Inferior parietal cortex (tissue), 1 donor: ENCODE data around the gene IFI27L1.

Experiments used
- DNase-seq: peaks from one replicate; pipeline ENCODE4 v3.0.0-alpha.2; 2016; ENCODE audit errors: extremely low spot score

Gene IFI27L1

DNA sequence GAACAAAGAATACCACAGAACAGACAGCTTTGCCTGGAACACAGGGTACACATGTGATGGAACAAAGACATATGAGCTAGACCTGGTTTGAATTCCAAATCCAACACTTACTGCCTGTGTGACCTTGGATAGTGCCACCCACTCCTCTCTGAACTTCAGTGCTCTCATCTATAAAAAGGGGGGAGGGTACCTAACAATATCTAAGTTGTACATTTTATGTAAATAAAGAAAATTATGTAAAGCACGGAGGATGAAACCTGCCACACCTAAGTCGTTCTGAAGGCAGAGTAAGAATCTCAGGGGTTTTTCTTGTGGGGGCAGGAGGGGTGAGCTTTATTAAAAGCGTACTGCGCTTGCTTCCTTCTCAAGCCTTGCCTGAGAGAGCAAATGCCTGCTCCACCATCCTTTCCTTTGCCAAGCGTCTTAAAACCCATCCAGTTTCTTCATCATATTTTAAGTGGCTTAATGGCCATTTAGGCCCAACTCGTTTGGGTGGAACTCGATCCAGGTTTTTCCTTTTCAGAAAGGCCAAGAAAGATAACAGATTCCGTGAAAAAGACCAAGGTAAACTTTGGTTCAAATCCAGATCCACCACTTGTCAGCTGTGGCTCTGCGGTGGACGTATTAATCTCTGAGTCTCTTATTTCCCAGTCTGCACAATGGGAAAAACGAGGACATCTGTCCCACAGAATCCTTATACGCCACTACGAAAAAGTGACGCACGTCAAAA lies 1.1 kb upstream of the IFI27L1 start:
- DNase-seq: peak; percentile 54

DNA sequence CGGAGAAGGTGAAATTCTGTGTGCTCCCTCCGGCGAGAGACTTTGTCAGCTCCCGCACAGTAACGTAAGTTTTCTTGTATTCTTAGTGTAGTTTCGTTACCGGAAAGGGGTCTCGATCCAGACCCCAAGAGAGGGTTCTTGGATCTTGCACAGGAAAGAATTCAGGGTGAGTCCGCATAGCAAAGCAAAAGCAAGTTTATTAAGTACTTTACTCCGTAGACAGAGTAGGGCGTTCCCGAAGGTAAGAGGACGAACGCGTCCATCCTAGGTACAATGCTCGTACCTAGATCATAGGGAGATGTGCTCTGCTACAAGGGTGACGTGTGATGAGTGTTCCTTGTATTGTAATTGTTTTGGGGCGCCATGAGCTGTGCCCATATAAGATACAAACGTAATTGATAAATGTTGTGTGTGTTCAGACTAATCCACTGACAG lies 293 bp downstream of the IFI27L1 start:
- DNase-seq: no peak

DNA sequence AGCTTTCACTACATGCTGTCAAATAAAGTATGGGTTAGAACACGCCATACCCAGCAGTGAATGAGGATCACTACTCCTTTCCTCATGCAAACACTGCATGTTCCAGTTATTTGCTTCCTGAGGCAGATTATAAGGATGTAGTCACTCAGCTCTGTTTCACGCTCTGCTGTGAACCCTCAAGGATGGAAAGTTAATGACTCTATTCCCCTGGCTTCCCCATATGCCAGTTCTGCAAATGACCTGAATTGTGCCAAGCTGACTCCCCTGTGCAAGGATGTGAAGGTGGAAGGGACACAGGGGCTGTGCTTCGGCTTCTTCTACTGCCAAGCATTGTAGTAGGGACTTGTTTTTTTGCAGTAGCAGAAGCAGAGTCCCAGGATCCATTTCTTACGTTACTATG lies 6.8 kb downstream of the IFI27L1 start:
- DNase-seq: no peak

DNA sequence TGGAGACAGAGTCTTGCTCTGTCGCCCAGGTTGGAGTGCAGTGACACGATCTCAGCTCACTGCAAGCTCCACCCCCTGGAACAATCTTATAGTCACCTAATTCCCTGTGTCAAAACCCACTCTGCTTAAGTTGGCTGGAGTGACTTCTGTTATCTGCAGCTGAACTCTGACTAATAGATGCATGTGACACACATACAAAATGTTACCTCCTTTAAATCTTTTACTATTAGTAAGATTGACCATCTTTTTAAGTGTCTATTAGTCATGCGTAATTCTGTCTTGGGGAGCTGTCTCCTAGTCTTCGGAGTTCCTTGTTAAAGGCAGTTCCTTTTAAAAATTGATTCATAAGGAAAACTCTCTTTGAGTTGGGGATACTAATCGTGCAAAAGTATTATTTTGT lies 7.4 kb downstream of the IFI27L1 start:
- no peak for DNase-seq

DNA sequence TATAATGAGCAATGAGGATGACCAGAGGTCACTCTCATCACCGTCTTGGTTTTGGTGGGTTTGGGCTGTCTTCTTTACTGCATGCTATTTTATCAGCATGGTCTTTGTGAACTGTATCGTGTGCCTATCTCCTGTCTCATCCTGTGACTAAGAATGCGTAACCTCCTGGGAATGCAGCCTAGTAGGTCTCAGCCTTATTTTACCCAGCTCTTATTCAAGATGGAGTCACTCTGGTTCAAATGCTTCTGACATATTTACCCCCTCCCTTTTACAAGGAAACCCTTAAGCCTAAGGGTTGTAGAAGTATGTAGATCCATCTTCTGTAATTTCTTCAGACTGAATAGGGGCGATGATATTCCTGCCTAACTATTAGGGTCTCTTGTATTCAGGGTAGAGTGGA lies 8.4 kb downstream of the IFI27L1 start:
- DNase-seq: no peak

DNA sequence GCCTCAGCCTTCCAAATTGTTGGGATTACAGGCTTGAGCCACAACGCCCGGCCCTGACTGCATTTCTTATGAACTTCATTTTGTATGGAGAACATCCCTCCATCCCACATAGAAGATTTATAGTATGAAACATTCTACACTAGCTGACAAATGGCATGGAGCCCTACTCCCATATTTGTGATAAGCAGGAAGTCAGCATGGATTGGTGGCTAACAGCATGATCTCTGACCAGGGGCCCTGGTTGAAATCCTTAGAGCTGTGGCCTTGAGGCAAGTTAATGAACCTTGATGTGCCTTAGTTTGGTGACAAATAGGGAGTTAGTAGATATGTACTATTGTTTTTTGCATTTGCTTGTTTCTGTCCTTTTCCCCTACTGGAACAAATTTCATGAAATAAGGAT lies 12.3 kb downstream of the IFI27L1 start:
- DNase-seq: no peak

DNA sequence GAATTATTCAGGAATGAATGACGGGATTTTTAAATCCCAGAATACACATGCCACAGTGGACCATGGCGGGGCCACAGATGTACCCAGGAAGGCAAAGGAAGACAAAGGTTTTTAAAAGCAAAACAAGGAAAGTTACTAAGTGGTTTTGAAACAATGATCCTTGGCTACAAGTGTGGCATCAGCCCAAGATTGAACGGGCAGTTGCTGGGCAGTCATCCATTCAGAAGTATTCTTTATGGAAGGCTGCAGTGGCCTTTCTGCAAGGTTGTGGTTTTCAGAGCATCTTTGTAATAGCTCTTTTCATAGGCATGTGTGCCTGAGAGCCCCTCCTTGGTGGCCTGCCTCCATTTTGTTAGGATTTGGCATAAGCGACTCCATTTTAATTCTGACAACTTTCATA lies 16.0 kb downstream of the IFI27L1 start:
- DNase-seq: no peak

DNA sequence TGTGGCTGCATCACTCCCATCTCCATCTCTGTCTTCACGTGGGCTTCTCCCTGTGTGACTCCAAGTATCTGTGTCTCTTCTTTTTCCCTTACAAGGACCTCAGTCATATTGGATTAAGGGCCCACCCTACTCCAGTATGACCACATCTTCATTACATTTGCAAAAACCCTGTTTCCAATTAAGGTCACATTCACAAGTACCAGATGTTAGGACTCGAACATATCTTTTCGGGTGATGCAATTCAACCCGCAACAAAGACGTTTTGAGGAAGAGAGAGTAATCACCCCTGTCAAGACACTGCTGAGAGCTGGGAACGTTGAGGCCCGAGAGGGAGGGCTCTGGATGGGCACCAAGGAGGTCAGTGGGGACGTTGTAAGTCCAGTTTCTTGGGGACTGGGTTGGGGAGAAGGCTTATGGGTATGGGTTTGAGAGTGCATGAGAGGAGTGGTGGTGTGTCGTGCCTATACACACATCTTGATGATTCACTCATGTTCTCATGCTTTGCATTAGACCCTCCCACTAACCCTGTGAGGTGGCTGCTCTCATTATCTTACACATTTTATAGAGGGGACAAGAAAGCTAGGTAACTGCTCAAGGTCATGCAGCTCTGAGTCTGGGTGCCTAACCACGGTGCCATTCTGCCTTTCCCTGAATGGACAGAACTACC lies 17.3 kb downstream of the IFI27L1 start:
- no peak for DNase-seq

DNA sequence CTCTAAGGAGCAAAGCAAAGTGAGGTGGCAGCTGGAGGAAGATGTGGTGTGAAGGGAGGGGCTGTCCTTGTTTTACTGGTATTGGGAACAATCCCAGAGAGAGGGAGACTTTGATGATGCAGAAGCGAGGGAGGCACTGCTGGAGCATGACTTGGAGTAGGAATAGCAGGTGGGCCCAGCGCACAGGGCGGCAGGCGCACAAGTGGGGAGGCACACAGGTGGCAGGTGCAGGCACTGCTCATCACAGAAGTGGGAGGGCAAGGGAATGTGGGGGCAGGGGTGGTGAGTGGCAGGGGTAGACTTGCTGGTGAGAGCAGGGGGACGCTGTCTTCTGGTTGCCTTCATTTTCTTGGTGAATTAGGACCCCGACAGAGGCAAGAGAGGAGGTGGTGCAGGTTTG lies 17.9 kb downstream of the IFI27L1 start:
- no peak for DNase-seq

DNA sequence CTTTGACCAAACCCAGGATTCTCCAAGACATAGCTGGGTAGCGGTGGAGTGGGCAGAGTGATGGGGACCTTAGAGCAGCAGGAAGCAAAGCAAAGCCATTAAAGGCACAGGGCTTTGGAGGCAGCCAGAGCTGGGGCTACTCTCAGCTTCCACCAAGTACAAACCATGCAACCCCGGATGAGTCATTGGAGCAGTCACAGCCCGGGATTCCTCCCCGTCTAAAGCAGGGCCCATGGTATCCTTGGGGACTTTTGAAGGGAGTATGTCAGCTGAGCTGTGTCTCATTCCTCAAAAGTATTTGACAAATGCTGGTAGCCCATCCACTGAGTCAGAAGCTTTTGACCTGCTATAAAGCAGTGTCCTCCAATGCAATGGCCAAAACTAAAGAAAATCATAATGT lies 19.7 kb downstream of the IFI27L1 start:
- no peak for DNase-seq

DNA sequence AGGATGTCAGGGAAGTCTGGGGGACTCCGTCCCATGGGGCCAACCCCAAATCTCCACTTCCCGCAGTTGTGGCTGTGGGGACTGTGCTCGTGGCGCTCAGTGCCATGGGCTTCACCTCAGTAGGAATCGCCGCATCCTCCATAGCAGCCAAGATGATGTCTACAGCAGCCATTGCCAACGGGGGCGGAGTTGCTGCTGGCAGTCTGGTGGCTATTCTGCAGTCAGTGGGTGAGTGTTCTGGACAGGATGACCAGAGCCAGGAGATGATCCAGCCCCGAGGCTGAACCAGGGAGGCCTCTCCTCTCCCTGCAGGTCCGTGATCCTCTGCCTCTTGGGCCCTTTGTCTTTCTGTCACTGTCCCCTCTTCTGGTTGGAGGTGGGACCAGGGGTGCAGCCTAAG lies 20.6 kb downstream of the IFI27L1 start:
- DNase-seq: no peak

DNA sequence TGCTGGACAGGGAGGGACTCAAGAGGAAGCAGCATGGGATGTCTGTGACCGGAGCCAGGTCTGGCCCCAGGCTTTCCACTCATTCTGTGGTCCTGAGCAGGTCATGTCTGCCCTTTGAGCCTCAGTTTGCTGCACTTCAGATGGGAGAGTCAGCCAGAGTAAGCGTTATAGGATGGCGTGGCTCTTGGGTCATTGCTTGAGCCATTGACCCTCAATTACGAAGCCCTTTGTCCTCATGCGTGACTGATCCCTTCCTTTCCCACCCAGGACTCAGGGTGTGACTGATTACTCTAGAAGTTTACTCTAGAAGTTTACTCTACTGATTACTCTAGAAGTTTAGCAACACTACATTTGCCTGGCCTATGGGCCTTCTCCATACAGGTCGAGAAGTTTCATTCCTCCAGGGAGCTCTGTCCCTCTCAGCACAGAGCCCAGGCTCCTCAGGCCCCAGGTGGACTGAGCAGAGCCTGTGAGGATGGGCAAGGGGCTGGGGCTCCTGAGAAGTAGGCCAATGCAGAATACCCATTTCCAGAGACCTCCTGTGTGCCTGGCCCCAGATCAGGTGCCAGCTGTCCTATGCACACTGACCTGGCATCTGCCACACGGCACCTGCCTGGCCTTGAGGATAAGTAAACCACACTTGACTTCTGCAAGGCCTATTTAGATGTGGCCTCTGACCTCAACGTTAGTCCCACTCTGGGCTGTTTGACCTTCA lies 21.8 kb downstream of the IFI27L1 start:
- DNase-seq: no peak

DNA sequence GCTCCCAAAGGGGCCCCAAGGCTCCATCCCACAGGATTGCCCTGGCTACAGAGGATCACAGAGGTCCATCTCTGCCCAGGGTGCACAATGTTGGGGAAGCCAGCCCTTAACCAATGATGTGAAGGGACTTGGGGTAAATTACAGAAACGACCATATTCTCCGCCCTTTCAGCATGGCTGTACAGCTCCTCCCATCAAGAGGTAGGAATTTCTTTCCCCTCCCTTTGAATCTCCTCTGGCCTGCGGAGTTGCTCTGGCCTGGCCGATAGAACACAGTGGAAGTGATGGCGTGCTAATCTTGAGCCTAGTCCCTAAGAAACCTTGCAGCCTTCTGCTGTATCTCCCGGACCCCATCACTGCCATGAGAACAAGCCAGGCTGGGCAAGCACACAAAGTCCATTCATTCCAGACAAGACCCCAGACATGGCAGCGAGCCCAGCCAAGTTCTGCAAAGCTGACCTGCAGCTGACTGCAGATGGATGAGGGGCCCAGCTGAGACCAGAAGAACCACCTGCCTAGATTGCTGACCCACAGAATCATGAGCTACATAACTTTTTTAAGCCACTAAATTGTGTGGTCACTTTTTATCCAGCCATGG lies 22.5 kb downstream of the IFI27L1 start:
- DNase-seq: no peak

DNA sequence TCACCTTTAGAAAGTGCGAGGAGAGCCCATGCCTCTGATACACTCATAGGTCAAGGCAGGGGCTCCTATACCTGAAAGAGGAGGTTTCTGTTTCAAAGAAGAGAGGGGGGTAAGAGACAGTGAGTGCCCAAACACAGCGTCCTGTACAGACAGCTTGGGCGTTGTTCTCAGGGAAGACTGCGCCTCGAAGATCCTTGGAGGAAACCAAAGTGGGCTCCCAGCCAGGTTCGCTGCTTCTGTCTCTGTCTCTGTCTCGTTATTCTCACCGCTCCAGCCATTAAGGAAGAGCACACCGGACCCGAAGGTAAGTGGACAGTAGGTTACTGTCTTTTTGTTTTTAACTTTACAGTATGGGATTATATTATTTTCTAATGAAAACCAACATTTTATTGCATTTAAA lies 23.6 kb downstream of the IFI27L1 start:
- no peak for DNase-seq

DNA sequence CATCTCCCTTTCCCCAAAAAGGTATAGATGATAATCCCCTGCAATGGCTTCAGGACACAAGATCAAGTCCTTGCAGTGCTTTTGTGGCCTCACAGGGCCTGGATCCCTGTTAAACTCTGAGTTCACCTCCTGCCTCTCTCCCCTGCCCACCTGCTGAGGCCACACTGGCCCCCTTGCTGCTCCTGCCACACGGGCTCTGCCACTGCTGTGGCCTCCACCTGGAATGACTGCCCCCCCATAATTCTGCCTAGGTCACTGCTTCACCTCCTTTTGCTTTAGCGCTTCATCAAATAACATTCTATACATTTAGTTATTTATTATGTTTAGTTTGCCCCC lies 28.8 kb downstream of the IFI27L1 start:
- DNase-seq: no peak

DNA sequence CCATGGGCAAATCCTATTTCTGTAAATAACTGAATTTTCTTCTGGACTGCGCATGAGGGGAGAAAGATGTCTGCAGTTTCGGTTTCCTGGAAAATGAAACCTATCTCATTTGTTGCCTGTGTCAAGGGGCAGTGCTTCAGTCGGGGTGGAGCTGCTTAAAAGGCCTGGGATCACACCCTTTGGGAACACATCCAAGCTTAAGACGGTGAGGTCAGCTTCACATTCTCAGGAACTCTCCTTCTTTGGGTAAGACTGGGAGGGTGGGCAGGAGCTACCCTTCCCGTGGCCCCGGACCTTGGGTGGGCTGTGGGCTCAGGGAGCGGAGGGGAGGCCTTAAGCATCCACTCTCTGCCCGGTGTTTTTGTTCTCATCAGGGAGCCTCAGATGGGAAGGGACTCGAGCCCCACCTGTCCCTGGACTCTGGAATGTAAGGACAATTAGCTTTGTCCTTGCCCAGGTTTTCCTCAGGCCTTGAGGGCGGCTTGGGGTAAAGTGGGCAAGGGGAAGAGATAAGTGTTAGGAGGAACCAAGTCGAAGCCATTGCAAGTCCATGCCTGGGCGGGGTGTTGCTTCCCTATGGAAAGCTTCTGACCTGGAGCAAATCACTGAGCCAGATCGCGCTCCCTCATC lies 29.6 kb downstream of the IFI27L1 start, which contains the start of gene IFI27:
TSS of gene IFI27 (plus strand) at position 185 of the 630 bp plus-strand sequence.
- DNase-seq: no peak

DNA sequence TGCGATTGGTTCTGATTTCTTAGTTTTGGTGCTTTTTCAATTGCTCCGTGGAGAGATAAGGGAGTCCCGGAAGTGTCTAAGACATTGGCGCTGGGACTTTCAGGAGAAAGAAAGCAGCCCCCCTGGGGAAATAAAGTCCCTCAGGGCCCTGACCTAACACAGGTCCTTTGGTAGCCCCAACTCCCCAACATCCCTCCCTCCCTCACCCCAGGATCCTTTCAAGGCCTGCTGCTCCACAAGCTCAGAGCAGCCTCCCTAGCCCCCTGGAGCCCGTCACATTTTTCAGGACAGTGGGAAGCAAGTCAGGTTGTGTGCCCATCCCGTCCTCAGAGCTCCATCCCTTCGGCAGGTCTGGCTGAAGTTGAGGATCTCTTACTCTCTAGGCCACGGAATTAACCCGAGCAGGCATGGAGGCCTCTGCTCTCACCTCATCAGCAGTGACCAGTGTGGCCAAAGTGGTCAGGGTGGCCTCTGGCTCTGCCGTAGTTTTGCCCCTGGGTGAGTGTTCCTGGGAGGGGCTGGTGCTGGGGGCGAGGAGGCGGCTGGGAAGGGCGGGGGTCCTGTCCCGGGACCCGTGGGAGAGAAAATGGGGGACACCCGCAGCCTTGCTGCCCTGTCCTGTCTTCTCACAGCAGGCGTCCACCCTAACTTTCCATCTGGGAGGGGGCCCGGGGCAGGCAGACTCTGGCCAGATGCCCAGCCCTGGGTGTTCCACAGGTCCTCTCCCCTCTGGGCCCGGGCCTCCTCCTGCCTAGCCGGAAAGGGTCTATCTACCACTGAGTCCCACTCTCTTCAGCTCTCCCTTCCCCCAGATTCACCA lies 30.4 kb downstream of the IFI27L1 start:
- DNase-seq: no peak

DNA sequence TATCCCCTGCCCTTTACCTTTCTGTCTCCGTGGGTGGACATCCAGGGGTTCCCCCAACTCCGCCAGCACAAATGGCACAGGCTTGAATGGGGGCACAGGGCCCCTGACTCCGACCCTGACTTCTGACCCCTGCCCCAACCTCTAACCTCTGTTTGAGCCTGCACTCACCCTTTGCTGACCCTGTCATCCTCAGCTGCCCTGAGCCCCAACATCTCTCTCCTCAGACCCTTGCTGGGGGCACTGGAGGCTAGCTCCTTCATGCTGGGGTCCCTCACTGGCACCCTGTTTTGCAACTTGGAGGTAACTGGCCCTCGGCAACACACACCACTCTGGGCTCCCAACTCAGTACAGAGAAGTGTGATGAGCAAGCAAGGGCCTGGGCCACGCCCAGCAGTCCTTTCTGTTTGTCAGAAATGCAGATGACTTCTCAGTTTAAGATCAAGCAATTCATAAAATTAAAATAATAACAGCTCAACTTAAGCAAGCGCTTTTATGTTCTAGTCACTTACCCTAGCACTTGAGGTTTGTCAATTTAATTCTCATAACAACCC lies 31.5 kb downstream of the IFI27L1 start:
- no peak for DNase-seq

DNA sequence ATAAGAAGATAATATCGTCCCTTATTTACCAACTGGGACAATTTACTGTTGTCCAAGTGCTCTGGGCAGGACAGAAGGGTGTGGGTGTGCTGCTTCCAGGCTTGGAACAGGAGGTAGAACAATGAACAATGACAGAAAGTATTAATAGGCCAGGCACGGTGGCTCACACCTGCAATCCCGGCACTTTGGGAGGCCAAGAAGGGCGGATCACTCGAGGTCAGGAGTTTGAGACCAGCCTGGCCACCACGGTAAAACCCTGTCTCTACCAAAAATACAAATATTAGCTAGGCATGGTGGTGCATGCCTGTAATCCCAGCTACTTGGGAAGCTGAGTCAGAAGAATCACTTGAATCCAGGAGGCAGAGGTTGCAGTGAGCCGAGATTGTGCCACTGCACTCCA lies 32.0 kb downstream of the IFI27L1 start:
- DNase-seq: no peak

DNA sequence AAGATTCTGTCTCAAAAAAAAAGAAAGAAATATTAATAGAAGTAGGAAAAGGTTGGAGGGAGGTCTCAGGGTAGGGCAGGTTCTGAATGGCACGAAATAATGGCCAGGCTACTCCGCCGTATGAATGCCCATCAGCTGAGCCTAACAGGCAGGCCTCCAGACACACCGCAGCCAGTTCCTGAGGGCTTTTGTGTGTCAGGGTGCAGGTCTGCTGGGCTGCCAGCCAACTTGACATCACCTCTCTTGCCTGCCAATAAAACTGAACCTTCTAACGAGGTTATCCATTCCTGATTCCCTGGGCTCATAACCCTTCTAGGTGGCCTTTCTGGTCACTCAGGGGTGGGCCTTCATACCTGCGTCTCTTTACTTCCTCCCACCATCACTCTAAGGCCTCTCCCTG lies 32.4 kb downstream of the IFI27L1 start:
- DNase-seq: no peak
